ENCODE measurements around the gene TMEM165.
"Not testable (repeated sequence)": the region's sequence is repeated elsewhere in the genome, so short reads cannot be mapped to it uniquely, and the experiment has no call there.

Gene TMEM165

DNA sequence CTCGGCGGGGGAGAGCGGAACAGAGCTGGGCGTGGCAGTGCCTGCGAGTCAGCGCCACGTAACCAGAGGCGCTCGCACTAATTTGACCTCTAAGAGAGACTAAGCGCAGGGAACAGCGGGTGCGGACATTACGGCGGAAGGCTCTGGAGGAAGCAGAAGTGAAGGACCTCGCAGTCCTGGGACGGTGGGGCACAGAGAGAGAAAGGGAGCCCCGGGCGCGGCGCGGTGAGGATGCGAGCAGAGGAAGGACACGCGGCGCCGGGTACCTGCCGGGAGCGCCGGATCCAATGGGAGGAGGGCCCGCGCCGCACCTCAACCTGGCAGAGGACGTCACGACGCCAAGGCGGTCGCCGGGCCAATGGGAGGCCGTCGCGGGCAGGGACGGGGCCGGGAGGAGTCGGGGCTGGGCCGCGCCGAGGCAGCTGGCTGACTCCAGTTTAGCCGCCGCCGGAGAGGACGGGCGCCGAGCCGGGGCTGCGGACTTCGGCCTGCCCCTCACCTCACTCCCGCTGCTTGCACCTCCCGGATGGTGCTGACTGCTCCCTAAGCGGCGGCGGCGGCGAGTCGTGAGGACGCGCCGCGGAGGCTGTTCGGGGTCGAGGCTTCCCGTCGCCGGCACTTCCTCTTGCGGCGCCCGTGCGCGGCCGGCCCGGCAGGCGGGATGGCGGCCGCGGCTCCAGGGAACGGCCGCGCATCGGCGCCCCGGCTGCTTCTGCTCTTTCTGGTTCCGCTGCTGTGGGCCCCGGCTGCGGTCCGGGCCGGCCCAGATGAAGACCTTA, at the start of gene TMEM165:
Gene TMEM165 (plus strand): TSS at position 429 of the 779 bp plus-strand sequence. CDS start 233 bp downstream, at position 662.
- DNase-seq, result peak; percentile 93

- peak; percentile 88 for DNase-seq
Observed at GRCh38 chr4:55345980-55346850, 49.5 kb upstream of the TMEM165 start, which contains the start of gene SRD5A3. SRD5A3 (plus strand) TSS chr4:55346242; CDS start chr4:55346337, 95 bp downstream.

DNA sequence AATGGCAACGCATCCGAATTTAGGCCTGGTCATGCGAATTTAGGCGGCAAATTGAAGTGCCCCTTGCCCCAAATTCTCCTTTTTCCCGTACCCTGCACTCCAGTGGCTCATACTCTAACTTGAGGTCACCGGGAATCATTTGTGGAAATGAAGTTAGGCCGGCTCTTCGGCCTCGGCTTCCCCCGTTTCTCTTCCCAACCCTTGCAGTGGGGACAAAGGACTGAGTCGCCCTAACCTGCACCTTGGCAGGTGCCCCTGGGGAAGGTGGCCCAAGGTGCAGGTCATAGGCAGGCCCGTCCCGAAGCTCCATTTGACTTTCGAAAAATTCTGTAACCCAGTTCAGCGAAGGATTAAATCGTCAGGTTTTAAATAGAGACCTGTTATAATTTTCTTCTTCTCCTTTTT, 48.9 kb upstream of the TMEM165 start:
- DNase-seq, result no peak

GRCh38 chr4:55347610-55348228, 48.0 kb upstream of the TMEM165 start:
- peak; percentile 8 for DNase-seq

- no peak for DNase-seq
Observed at GRCh38 chr4:55348466-55348865, 47.3 kb upstream of the TMEM165 start.

- not testable (repeated sequence) for DNase-seq
Observed at GRCh38 chr4:55350870-55351269, 44.9 kb upstream of the TMEM165 start.

DNA sequence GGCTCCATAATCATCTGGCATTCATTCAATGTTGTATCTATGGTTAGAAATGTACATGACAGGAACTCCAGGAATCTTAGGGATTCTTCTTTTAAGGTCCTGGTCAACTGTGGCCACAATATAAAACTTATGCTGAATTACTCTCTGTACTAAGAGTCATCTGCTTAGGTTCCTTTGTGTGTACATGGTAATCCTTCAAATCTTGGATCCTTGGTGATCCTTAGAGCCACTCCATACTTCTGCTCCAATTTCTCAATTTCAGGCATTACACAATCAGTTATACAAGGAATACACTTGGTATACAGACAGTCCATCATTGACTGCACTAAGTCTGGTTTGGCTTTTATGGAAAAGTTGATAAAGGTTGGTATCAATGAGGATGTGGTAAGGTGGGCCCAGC, 43.9 kb upstream of the TMEM165 start:
- no peak for DNase-seq

GRCh38 chr4:55352726-55353125, 43.0 kb upstream of the TMEM165 start:
- no peak for DNase-seq

- DNase-seq, result not testable (repeated sequence)
Observed at GRCh38 chr4:55353228-55353747, 42.5 kb upstream of the TMEM165 start.

GRCh38 chr4:55354648-55355047, 41.1 kb upstream of the TMEM165 start:
- no peak for DNase-seq

GRCh38 chr4:55355555-55355954, 40.2 kb upstream of the TMEM165 start:
- no peak for DNase-seq

- DNase-seq, result no peak
Observed at GRCh38 chr4:55356991-55357461, 38.7 kb upstream of the TMEM165 start.

DNA sequence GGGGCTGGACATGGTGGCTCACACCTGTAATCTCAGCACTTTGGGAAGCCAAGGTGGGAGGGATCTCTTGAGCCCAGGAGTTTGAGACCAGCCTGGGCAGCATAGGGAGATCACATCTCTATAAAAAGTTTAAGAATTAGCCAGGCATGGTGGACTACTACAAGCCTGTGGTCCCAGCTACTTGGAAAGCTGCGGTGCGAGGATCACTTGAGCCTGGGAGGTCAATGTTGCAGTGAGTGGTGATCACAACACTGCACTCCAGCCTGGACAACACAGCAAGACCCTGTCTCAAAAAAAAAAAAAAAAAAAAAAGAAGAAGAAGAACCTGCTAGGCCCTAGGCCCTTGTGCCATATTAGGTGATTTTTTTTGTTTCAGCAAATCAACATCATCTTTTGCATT, 37.5 kb upstream of the TMEM165 start:
- DNase-seq, result no peak

- no peak for DNase-seq
Observed at GRCh38 chr4:55358668-55359067, 37.1 kb upstream of the TMEM165 start.

- DNase-seq, result no peak
Observed at GRCh38 chr4:55359397-55359916, 36.3 kb upstream of the TMEM165 start.

DNA sequence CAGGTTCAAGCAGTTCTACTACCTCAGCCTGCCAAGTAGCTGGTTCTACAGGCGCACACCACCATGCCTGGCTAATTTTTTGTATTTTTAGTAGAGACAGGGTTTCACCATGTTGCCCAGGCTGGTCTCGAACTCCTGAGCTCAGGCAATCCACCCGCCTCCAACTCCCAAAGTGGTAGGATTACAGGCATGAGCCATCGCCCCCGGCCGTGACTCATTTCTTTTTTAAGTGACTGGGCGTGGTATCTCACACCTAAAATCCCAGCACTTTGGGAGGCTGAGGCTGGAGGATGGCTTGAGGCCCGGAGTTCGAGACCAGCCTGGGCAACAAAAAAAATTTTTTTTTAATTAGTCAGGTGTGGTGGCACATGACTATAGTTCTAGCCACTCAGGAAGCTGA, 32.8 kb upstream of the TMEM165 start:
- DNase-seq, result not testable (repeated sequence)

- DNase-seq, result no peak
Observed at GRCh38 chr4:55363691-55364351, 31.9 kb upstream of the TMEM165 start.

DNA sequence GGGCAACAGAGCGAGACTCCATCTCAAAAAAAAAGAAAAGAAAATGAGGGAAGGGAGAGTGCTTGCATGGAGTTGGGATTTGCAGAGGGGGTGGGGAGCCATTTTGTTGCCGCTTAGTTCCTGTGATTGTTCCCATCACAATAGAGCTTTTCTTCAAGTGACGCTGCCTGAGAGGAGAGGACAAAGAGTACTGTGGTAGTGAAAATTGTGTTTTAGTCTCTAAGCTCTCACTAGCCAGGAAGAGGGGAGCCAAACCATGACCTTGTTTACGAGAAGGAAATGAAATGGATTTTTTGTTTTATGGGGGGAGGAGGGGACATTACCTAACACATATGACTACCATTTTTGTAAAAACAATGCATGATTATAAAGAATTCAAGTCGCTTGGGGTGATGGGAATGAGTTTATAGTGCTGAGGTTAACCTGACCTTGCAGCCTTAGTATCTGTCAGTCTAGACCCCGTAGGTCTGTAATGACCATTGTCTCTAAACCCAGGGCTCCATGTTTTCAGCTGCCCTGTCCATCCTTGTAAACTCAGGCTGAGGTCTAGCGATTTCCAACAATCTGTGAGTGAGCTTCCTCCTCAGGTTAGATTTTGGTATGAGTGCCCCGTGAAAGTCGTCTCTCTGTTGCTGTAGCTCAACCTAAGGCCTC, 30.9 kb upstream of the TMEM165 start:
- no peak for DNase-seq

DNA sequence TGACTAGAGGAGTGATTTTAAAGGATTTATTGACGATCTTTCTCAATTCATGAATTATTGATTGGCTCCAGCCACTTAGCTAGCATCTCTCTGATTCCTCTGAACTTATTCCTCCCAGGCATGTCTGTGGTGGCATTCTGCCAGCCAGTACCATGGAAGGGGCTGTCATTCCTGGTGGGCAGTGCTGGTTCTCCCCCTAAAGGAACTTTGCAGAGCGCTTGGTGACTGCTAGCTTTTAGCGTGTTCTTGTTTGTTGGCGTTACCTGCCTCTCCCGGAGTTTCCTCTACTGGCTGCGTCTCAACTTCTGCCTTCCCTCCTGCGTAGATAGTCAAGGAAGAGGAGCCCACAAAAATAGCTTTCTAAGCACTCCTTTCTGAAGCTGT, 30.4 kb upstream of the TMEM165 start:
- no peak for DNase-seq

GRCh38 chr4:55366621-55367020, 29.1 kb upstream of the TMEM165 start:
- no peak for DNase-seq

GRCh38 chr4:55367084-55367722, 28.6 kb upstream of the TMEM165 start:
- no peak for DNase-seq
